ENCODE data around the gene C3orf18. TPM values are rescaled to one million over a fixed set of nuclear protein-coding genes. Genes with fewer than 3 reads are reported as not detected.

C3orf18 gene
- total RNA-seq, 1 donor from 2014 or later, result 12.7 TPM

- H3K4me3 Mint-ChIP-seq, result peak overlapping the region; percentile 88
- H3K27ac Mint-ChIP-seq (ENCODE audit: unreplicated experiment), result peak overlapping the region; percentile 84
- no peaks in the 10 kb centered on the region for H3K36me3 Mint-ChIP-seq (ENCODE audit: low read depth)
- peaks cover 9% of the 10 kb centered on the region for H3K27me3 Mint-ChIP-seq (ENCODE audit: low read depth)
- no peak for DNase-seq (ENCODE audit: low read depth, low spot score)
- TF ChIP-seq, protein P1, sequence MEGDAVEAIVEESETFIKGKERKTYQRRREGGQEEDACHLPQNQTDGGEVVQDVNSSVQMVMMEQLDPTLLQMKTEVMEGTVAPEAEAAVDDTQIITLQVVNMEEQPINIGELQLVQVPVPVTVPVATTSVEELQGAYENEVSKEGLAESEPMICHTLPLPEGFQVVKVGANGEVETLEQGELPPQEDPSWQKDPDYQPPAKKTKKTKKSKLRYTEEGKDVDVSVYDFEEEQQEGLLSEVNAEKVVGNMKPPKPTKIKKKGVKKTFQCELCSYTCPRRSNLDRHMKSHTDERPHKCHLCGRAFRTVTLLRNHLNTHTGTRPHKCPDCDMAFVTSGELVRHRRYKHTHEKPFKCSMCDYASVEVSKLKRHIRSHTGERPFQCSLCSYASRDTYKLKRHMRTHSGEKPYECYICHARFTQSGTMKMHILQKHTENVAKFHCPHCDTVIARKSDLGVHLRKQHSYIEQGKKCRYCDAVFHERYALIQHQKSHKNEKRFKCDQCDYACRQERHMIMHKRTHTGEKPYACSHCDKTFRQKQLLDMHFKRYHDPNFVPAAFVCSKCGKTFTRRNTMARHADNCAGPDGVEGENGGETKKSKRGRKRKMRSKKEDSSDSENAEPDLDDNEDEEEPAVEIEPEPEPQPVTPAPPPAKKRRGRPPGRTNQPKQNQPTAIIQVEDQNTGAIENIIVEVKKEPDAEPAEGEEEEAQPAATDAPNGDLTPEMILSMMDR (conservative IDR thresholded peaks at IDR 0.05), result no peak
- H3K9me3 Mint-ChIP-seq, result no peaks in the 10 kb centered on the region
- H3K4me1 Mint-ChIP-seq, result peaks cover 36% of the 10 kb centered on the region
Measured at GRCh38 chr3:50612234-50612882, 44.8 kb upstream of the C3orf18 start.

DNA sequence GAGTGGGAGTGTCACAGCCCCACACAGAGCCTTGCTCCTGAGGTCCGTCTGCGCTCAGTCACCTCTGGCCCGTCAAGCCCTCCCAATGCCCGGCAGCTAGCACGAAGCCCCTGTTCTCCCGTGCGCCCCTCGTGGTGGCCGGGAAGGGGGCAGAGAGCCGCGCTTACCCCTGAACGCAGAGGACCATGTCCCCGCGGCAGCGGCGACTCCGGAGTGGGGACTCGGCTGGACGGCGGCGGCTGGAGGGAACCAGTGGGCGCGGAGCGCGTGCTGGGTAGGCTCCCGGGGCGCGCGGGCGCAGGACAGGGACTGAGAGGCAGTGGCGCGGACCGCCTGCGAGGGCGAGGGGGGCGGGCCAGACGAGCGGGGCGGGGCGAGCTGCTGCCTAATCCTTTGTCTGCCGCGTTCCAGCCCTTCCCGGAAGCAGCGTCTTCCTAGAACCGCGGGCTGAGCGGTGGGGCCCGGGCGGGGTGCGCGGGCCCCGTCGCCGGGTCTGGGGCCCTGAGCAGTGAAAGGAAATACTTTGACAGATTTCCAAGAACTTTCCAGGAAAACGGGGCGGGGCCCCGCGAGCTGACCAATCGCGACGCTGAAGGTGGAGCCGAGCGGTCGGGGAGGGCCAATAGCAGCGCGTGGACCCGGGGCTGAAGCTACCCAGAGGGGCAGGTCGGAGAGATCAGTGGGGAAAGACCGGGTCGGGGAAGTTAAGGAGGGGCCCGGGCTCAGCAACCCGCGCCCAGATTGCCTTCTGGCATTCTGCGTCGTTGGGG is 44.1 kb upstream of the C3orf18 start, which contains the start of gene CISH:
Gene CISH (minus strand): TSS at position 311 of the 770 bp plus-strand sequence. CDS start 124 bp downstream, at position 187.
- Mint-ChIP-seq H3K27ac (ENCODE audit: unreplicated experiment) (peak within 1 kb of the TSS; percentile 84), H3K27me3 (ENCODE audit: low read depth) (peaks cover 9% of the 10 kb centered on the region), H3K4me1 (peaks cover 36% of the 10 kb centered on the region), H3K4me3 (peak within 1 kb of the TSS; percentile 88), H3K9me3 (no peaks in the 10 kb centered on the region), H3K36me3 (ENCODE audit: low read depth) (no peaks in the 10 kb centered on the region)
- TF ChIP-seq, protein P1 (conservative IDR thresholded peaks at IDR 0.05), result peak; percentile 70
- peak; percentile 95 for DNase-seq (ENCODE audit: low read depth, low spot score)

DNA sequence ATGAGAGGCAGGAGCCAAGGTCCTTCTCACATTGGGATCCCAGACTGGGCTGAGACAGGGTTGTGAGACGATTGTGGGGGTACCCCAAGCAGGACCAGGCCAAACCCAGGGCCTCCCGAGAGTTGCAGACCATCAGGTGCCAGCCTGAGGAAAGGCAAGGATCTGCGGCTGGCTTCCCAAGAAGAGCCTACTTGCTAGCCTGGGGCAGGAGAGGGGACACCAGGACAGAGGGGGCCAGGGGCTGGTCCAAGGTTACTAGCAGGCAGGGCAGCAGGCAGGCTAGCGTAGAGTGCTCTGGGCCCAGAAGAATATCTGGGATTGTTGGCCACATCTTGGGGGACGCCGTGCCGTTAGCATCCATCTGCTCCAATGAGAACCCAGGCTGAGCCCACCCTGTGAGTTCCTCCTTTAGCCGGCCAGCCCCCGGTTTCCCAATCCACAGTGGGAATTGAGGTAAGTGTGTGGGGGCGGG is 43.5 kb upstream of the C3orf18 start:
- H3K27me3 Mint-ChIP-seq (ENCODE audit: low read depth), result peaks cover 9% of the 10 kb centered on the region
- peak overlapping the region; percentile 88 for H3K4me3 Mint-ChIP-seq
- no peaks in the 10 kb centered on the region for H3K9me3 Mint-ChIP-seq
- peak overlapping the region; percentile 12 for H3K27ac Mint-ChIP-seq (ENCODE audit: unreplicated experiment)
- H3K36me3 Mint-ChIP-seq (ENCODE audit: low read depth), result no peaks in the 10 kb centered on the region
- TF ChIP-seq, protein P1 (conservative IDR thresholded peaks at IDR 0.05), result no peak
- peaks cover 30% of the 10 kb centered on the region for H3K4me1 Mint-ChIP-seq
- DNase-seq (ENCODE audit: low read depth, low spot score), result no peak

GRCh38 chr3:50610181-50610971 is 42.8 kb upstream of the C3orf18 start:
- H3K27ac Mint-ChIP-seq (ENCODE audit: unreplicated experiment), result no peak overlapping the region
- no peak for DNase-seq (ENCODE audit: low read depth, low spot score)
- TF ChIP-seq, protein P1 (conservative IDR thresholded peaks at IDR 0.05), result no peak
- peaks cover 26% of the 10 kb centered on the region for H3K4me1 Mint-ChIP-seq
- H3K27me3 Mint-ChIP-seq (ENCODE audit: low read depth), result peaks cover 9% of the 10 kb centered on the region
- H3K9me3 Mint-ChIP-seq, result no peaks in the 10 kb centered on the region
- H3K4me3 Mint-ChIP-seq, result peak overlapping the region; percentile 88
- H3K36me3 Mint-ChIP-seq (ENCODE audit: low read depth), result no peaks in the 10 kb centered on the region

- TF ChIP-seq, protein P1 (conservative IDR thresholded peaks at IDR 0.05), result no peak
- H3K4me1 Mint-ChIP-seq, result peaks cover 26% of the 10 kb centered on the region
- H3K27me3 Mint-ChIP-seq (ENCODE audit: low read depth), result peaks cover 9% of the 10 kb centered on the region
- DNase-seq (ENCODE audit: low read depth, low spot score), result no peak
- H3K4me3 Mint-ChIP-seq, result peak overlapping the region; percentile 65
- no peaks in the 10 kb centered on the region for H3K9me3 Mint-ChIP-seq
- no peak overlapping the region for H3K27ac Mint-ChIP-seq (ENCODE audit: unreplicated experiment)
- H3K36me3 Mint-ChIP-seq (ENCODE audit: low read depth), result no peaks in the 10 kb centered on the region
Measured at GRCh38 chr3:50609763-50610085, 42.2 kb upstream of the C3orf18 start.

Data from neural crest cell (in vitro differentiated cells).